H54 (cell line): Measurements from ENCODE around the gene HPCAL1.

Source experiments
- DNase-seq: peaks from one replicate; pipeline ENCODE4 v3.0.0; 2011; ENCODE audit warnings: low spot score, mixed read lengths; ENCODE audit not compliant: insufficient read length
- FAIRE-seq: peaks from 3 replicates; lab custom pipeline; 2011; peaks lifted over from hg19 to GRCh38; lab: Jason Lieb, UNC
- POLR2A ChIP-seq: IDR thresholded peaks from 2 replicates; pipeline ENCODE4 v1.6.1; 2011; ENCODE audit warnings: low read depth, mild to moderate bottlenecking, low read length

The HPCAL1 gene

GRCh38 chr2:10400978-10401951 is 98.6 kb downstream of the HPCAL1 start:
- TF ChIP-seq POLR2A, result no peak
- DNase-seq (no peak), FAIRE-seq (no peak)

GRCh38 chr2:10402062-10402585 is 99.4 kb downstream of the HPCAL1 start:
- no peak for FAIRE-seq
- no peak for TF ChIP-seq POLR2A
- peak; percentile 84 for DNase-seq

GRCh38 chr2:10402653-10403215 is 100.0 kb downstream of the HPCAL1 start:
- FAIRE-seq (no peak), DNase-seq (no peak)
- no peak for TF ChIP-seq POLR2A

- no peak for TF ChIP-seq POLR2A
- FAIRE-seq, result no peak
- no peak for DNase-seq
These were observed 101.8 kb downstream of the HPCAL1 start for GRCh38 chr2:10404324-10405143.

GRCh38 chr2:10405448-10405847 is 102.7 kb downstream of the HPCAL1 start:
- TF ChIP-seq POLR2A, result no peak; the same call in 1 of the 2 replicates
- DNase-seq (peak; percentile 96), FAIRE-seq (peak; percentile 90)

- DNase-seq (no peak), FAIRE-seq (no peak)
- no peak for TF ChIP-seq POLR2A
These were observed 103.3 kb downstream of the HPCAL1 start for GRCh38 chr2:10406016-10406415.

GRCh38 chr2:10406491-10407188 is 103.9 kb downstream of the HPCAL1 start:
- TF ChIP-seq POLR2A, result no peak
- DNase-seq (no peak), FAIRE-seq (no peak)

- no peak for TF ChIP-seq POLR2A
- no peak for FAIRE-seq
- DNase-seq, result no peak
These were observed 104.7 kb downstream of the HPCAL1 start for GRCh38 chr2:10407432-10407831.

GRCh38 chr2:10407841-10408648 is 105.3 kb downstream of the HPCAL1 start:
- no peak for TF ChIP-seq POLR2A
- FAIRE-seq (peak; percentile 75), DNase-seq (peak; percentile 79)

- DNase-seq (peak; percentile 68), FAIRE-seq (no peak)
- no peak for TF ChIP-seq POLR2A
These were observed 106.2 kb downstream of the HPCAL1 start for GRCh38 chr2:10408649-10409579.
